GM10266 (cell line): ENCODE data around the gene PTPRK.

Source experiments
- DNase-seq: peaks from one replicate; pipeline ENCODE4 v3.0.0; 2012; ENCODE audit errors: extremely low spot score
- TF ChIP-seq, protein P1 (sequence below): IDR thresholded peaks from 2 replicates; pipeline ENCODE4 v1.5.1; 2012; ENCODE audit warnings: mild to moderate bottlenecking, low read depth; ENCODE audit not compliant: control insufficient read depth, insufficient read depth; ENCODE audit errors: missing control alignments

The PTPRK gene

DNA sequence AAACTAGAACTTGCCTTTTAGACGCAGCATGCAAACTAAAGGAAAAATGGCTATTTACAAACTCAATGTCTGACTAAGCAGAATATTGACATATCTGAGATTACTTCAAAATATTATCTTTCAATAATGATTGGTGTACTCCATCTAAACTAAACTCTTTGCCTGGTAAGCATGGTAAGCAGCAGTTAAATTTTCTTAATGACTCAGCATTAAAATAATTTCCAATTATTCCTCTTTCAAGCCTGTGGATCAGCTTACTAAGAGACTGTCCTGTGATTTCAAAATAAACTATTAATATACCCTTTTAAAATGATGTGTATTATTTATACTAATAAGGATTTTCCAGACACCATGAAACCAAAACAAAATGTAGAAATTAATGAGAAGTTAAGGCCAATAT lies 392.7 kb downstream of the PTPRK start:
- TF ChIP-seq, protein P1, sequence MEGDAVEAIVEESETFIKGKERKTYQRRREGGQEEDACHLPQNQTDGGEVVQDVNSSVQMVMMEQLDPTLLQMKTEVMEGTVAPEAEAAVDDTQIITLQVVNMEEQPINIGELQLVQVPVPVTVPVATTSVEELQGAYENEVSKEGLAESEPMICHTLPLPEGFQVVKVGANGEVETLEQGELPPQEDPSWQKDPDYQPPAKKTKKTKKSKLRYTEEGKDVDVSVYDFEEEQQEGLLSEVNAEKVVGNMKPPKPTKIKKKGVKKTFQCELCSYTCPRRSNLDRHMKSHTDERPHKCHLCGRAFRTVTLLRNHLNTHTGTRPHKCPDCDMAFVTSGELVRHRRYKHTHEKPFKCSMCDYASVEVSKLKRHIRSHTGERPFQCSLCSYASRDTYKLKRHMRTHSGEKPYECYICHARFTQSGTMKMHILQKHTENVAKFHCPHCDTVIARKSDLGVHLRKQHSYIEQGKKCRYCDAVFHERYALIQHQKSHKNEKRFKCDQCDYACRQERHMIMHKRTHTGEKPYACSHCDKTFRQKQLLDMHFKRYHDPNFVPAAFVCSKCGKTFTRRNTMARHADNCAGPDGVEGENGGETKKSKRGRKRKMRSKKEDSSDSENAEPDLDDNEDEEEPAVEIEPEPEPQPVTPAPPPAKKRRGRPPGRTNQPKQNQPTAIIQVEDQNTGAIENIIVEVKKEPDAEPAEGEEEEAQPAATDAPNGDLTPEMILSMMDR: no peak
- DNase-seq: no peak

GRCh38 chr6:128124713-128125112 lies 395.7 kb downstream of the PTPRK start:
- TF ChIP-seq, protein P1: no peak
- DNase-seq: no peak

DNA sequence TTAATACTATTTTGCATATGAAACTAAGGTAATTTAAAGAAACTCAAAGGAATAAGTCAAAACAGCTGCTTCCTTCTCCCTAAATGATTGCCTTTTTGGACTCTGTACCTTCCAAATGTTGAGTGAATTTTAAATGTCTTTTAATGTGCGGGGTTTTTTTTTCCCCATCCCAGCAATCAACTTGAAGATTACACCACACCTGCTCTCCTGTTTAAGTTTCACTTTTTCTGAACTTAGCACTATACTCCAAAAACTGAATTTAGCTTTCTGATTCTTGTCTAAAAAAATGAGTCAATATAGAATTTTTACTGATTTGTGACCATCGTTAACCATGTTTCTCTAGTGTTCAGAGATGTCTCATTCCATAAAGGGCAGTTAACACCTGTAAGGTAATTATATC lies 398.8 kb downstream of the PTPRK start:
- no peak for DNase-seq
- TF ChIP-seq, protein P1: no peak

GRCh38 chr6:128121190-128121589 lies 399.2 kb downstream of the PTPRK start:
- no peak for DNase-seq
- TF ChIP-seq, protein P1: no peak

GRCh38 chr6:128118401-128118800 lies 402.0 kb downstream of the PTPRK start:
- DNase-seq: no peak
- TF ChIP-seq, protein P1: no peak

GRCh38 chr6:128117916-128118315 lies 402.5 kb downstream of the PTPRK start:
- TF ChIP-seq, protein P1: no peak
- no peak for DNase-seq

DNA sequence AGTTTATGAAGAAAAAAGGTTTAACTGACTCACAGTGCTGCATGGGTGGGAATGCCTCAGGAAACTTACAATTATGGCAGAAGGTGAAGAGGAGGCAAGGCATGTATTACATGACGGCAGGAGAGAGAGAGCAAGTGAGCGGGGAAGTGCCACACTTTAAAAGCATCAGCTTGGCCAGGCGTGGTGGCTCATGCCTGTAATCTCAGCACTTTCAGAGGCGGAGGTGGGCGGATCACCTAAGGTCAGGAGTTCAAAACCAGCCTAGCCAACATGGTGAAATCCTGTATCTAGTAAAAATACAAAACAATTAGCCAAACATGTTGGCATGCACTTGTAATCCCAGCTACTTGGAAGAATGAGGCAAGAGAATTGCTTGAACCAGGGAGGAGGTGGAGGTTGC lies 406.2 kb downstream of the PTPRK start:
- TF ChIP-seq, protein P1: no peak
- DNase-seq: no peak

DNA sequence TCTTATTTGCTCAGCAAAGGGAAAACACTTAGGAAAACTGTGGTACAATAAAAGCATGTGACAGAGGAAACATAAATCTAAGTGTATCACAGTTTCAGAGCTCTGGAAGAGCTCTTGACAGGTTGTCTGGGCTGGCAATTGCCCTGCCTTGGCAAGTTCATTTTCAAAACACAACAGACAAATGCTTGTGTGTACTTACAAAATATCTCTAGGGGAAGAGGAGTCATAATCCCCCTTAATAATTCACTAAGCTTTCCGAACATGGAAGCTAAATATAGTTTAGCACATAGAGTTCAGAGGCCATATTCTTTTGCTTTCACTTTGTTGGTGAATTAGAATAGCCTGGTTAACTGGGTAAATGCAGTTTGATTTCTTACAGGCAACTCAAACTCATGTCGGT lies 407.9 kb downstream of the PTPRK start:
- no peak for DNase-seq

More for the DNA sequence above, 407.9 kb downstream of the PTPRK start:
- TF ChIP-seq, protein P1: no peak
